Measurements from ENCODE around the gene FAM229A. TPM values are rescaled to one million over a fixed set of nuclear protein-coding genes. Genes with fewer than 3 reads are reported as not detected.

Gene FAM229A
- 10 to 100 TPM in 1 of 3 donors, 1 to 10 TPM in 2; 8.5 to 12.9 (median 9.2) TPM for total RNA-seq
- long read RNA-seq, donor 1, partial matches to known transcripts: 0 of 2 reads
- long read RNA-seq, donor 1, other reads (novel, unspliced or antisense): 1 of 2 reads
- long read RNA-seq, donor 2, partial matches to known transcripts: 0 of 1 reads
- long read RNA-seq, donor 2, other reads (novel, unspliced or antisense): 0 of 1 reads

- intact Hi-C loops (cut with DNase I, micrococcal nuclease): no loop called here
- no peak for TF ChIP-seq CTCF (IDR thresholded peaks at IDR 0.05)
- Histone ChIP-seq H3K9me3 (no peaks in the 10 kb centered on the region), H3K4me1 (ENCODE audit: low read depth) (peaks cover 17% of the 10 kb centered on the region), H3K4me3 (no peak within 1 kb of the TSS), H3K36me3 (ENCODE audit: low read depth) (peaks cover 3% of the 10 kb centered on the region)
- no peak for ATAC-seq
- DNase-seq: peak in 1 of 3 donors; percentile 29
Measured at GRCh38 chr1:32362474-32363313, at the start of gene FAM229A, which contains the start of gene TSSK3. Gene FAM229A, minus strand, starts transcription at chr1:32362485. Its CDS starts 394 bp downstream, at chr1:32362091. Gene TSSK3, plus strand, starts transcription at chr1:32362539. Its CDS starts 163 bp downstream, at chr1:32362702.

GRCh38 chr1:32411261-32411660 lies 49.0 kb upstream of the FAM229A start:
- Histone ChIP-seq H3K9me3 (peaks cover 11% of the 10 kb centered on the region), H3K36me3 (ENCODE audit: low read depth) (no peaks in the 10 kb centered on the region), H3K4me1 (ENCODE audit: low read depth) (no peaks in the 10 kb centered on the region), H3K4me3 (no peak overlapping the region)
- no peak for DNase-seq
- intact Hi-C loops (cut with DNase I, micrococcal nuclease): no loop called here
- ATAC-seq: no peak
- TF ChIP-seq CTCF (IDR thresholded peaks at IDR 0.05): no peak

GRCh38 chr1:32406629-32407111 lies 44.4 kb upstream of the FAM229A start:
- H3K4me3 ChIP-seq: no peak overlapping the region
- H3K4me1 ChIP-seq (ENCODE audit: low read depth): no peaks in the 10 kb centered on the region
- no peaks in the 10 kb centered on the region for H3K9me3 ChIP-seq
- intact Hi-C loops (cut with DNase I, micrococcal nuclease): no loop called here
- no peak for DNase-seq
- no peak for TF ChIP-seq CTCF (IDR thresholded peaks at IDR 0.05)
- H3K36me3 ChIP-seq (ENCODE audit: low read depth): no peaks in the 10 kb centered on the region
- ATAC-seq: no peak

GRCh38 chr1:32405672-32406467 lies 43.6 kb upstream of the FAM229A start:
- H3K9me3 ChIP-seq: no peaks in the 10 kb centered on the region
- H3K36me3 ChIP-seq (ENCODE audit: low read depth): no peaks in the 10 kb centered on the region
- no peak for TF ChIP-seq CTCF (IDR thresholded peaks at IDR 0.05)
- ATAC-seq (no peak), DNase-seq (no peak)
- intact Hi-C loops (cut with DNase I, micrococcal nuclease): no loop called here
- no peak overlapping the region for H3K4me3 ChIP-seq
- H3K4me1 ChIP-seq (ENCODE audit: low read depth): no peaks in the 10 kb centered on the region

- Histone ChIP-seq H3K4me3 (no peak overlapping the region), H3K36me3 (ENCODE audit: low read depth) (no peaks in the 10 kb centered on the region), H3K9me3 (no peaks in the 10 kb centered on the region), H3K4me1 (ENCODE audit: low read depth) (no peaks in the 10 kb centered on the region)
- DNase-seq (no peak), ATAC-seq (no peak)
- intact Hi-C loops (cut with DNase I, micrococcal nuclease): no loop called here
- no peak for TF ChIP-seq CTCF (IDR thresholded peaks at IDR 0.05)
Measured at GRCh38 chr1:32404946-32405345, 42.7 kb upstream of the FAM229A start.

Data from mucosa of descending colon (tissue), 3 donors.